ENCODE data around the gene GOLGA6A. TPM values are rescaled to one million over a fixed set of nuclear protein-coding genes. Genes with fewer than 3 reads are reported as not detected.

The GOLGA6A gene
- total RNA-seq, 1 donor from 2014 or later, result not detected

DNA sequence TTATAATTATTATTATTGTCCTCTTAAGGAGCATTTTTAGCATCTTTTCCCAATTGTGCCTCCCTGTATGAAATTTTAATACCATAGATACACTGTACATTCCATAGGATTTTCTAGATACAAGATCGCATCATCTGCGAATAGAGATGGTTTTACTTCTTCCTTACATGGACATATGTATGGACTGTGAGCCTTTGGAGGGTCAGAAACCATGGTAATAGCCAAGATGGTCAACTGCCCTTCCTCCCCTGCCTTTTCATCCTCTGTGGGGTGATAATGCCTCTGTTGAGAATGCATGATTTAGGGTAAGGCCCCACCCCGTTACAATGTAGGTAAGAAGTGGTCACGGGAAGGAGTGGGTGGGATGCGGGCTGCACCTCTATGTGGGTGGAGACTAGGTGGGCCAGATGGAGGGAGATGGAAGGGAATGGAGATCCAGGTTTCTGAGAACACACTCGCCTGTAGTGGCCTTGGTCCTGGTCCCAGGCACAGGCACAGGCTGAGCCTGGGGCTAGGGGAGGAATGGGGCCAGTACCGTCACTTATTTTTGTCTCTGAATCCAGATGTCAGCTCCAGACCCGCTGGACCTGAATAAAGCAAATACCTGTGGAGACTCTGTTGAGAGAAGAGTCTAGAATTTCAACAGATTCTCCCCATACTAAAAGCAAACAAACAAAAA is 31.7 kb downstream of the GOLGA6A start:
- H3K27ac Mint-ChIP-seq (ENCODE audit: unreplicated experiment), result peak overlapping the region; percentile 93
- H3K36me3 Mint-ChIP-seq (ENCODE audit: unreplicated experiment), result no peaks in the 10 kb centered on the region
- H3K4me3 Mint-ChIP-seq (ENCODE audit: unreplicated experiment), result no peak overlapping the region
- no peaks in the 10 kb centered on the region for H3K9me3 Mint-ChIP-seq (ENCODE audit: unreplicated experiment)
- TF ChIP-seq, protein P1, sequence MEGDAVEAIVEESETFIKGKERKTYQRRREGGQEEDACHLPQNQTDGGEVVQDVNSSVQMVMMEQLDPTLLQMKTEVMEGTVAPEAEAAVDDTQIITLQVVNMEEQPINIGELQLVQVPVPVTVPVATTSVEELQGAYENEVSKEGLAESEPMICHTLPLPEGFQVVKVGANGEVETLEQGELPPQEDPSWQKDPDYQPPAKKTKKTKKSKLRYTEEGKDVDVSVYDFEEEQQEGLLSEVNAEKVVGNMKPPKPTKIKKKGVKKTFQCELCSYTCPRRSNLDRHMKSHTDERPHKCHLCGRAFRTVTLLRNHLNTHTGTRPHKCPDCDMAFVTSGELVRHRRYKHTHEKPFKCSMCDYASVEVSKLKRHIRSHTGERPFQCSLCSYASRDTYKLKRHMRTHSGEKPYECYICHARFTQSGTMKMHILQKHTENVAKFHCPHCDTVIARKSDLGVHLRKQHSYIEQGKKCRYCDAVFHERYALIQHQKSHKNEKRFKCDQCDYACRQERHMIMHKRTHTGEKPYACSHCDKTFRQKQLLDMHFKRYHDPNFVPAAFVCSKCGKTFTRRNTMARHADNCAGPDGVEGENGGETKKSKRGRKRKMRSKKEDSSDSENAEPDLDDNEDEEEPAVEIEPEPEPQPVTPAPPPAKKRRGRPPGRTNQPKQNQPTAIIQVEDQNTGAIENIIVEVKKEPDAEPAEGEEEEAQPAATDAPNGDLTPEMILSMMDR (IDR thresholded peaks at IDR 0.05), result no peak
- no peaks in the 10 kb centered on the region for H3K27me3 Mint-ChIP-seq (ENCODE audit: unreplicated experiment)
- DNase-seq (ENCODE audit: extremely low spot score, unreplicated experiment), result no peak
- peaks cover 51% of the 10 kb centered on the region for H3K4me1 Mint-ChIP-seq (ENCODE audit: unreplicated experiment)

DNA sequence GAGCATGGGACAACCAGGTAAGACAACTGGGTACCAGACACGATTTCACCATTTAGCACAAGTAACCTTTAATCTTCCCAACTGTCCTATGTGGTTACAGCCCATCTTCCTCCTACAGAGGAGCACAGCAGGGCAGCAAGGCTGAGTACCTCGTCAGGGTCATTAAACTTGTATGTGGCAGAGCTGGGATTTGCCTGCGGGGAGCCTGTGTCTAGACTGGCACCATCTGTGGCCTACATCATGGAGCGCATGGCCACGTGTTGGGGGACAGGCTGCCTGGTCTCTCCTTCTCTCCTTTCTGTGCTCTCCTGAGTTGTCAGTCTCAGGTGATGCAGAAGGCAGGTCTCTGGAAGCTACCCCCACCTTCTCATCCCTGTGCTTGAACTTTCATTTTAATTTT is 32.2 kb downstream of the GOLGA6A start:
- Mint-ChIP-seq H3K4me1 (ENCODE audit: unreplicated experiment) (peaks cover 54% of the 10 kb centered on the region), H3K27ac (ENCODE audit: unreplicated experiment) (peak overlapping the region; percentile 93), H3K4me3 (ENCODE audit: unreplicated experiment) (no peak overlapping the region), H3K36me3 (ENCODE audit: unreplicated experiment) (no peaks in the 10 kb centered on the region), H3K27me3 (ENCODE audit: unreplicated experiment) (no peaks in the 10 kb centered on the region), H3K9me3 (ENCODE audit: unreplicated experiment) (no peaks in the 10 kb centered on the region)
- TF ChIP-seq, protein P1 (IDR thresholded peaks at IDR 0.05), result no peak
- no peak for DNase-seq (ENCODE audit: extremely low spot score, unreplicated experiment)

DNA sequence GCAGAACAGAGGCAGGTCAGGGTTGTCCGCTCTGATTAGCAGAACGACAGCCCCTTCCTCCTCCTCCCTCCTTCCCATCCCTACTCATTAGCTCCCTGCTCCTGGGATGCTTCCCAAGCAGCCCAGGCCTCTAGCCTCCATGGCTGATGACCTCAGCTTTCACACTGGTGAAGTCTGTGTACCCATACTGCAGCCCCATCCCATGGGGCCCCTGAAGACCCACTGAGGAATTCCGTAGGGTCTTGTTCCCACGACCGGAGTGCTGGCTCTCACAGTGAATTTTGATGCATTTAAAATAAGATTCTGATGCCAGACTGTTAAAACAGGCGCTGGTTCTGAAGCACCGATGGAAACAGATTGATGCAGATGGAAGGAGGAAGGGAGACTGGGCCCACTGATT is 36.1 kb downstream of the GOLGA6A start:
- no peak for DNase-seq (ENCODE audit: extremely low spot score, unreplicated experiment)
- TF ChIP-seq, protein P1 (IDR thresholded peaks at IDR 0.05), result no peak
- no peaks in the 10 kb centered on the region for H3K9me3 Mint-ChIP-seq (ENCODE audit: unreplicated experiment)
- no peak overlapping the region for H3K4me3 Mint-ChIP-seq (ENCODE audit: unreplicated experiment)
- H3K36me3 Mint-ChIP-seq (ENCODE audit: unreplicated experiment), result no peaks in the 10 kb centered on the region
- peaks cover 42% of the 10 kb centered on the region for H3K4me1 Mint-ChIP-seq (ENCODE audit: unreplicated experiment)
- no peaks in the 10 kb centered on the region for H3K27me3 Mint-ChIP-seq (ENCODE audit: unreplicated experiment)
- H3K27ac Mint-ChIP-seq (ENCODE audit: unreplicated experiment), result no peak overlapping the region

DNA sequence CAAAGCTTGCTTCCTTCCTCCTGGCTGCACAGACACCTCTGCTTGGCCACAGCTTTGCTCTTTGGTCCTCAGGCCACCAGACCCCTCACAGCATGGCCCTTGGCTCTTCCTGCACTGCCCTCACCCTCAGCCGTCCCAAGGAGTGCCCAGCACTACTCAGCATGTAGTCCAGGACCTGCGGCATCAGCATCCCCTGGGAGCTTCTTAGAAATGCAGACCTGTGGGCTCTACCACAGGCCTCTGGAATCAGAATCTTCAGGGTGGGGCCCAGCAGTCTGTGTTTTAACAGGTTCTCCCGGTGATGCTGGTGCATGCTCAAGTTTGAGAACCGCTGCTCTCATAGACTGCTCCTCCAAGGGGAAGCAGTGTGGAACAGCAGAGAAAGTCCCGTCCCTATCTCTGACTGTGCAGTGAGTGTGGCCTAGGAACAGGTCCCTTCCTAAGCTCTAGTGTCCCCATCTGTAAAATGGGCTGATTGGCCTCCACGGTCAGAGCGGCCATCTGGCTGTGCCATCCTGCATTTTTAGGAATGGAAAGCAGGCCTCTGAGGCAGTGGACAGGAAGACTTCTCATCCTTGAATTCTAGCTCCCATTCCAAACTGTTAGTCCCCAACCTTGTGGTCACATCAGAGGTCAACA is 36.6 kb downstream of the GOLGA6A start:
- peaks cover 43% of the 10 kb centered on the region for H3K4me1 Mint-ChIP-seq (ENCODE audit: unreplicated experiment)
- no peak overlapping the region for H3K4me3 Mint-ChIP-seq (ENCODE audit: unreplicated experiment)
- no peak overlapping the region for H3K27ac Mint-ChIP-seq (ENCODE audit: unreplicated experiment)
- H3K9me3 Mint-ChIP-seq (ENCODE audit: unreplicated experiment), result no peaks in the 10 kb centered on the region
- H3K27me3 Mint-ChIP-seq (ENCODE audit: unreplicated experiment), result no peaks in the 10 kb centered on the region
- H3K36me3 Mint-ChIP-seq (ENCODE audit: unreplicated experiment), result no peaks in the 10 kb centered on the region
- TF ChIP-seq, protein P1 (IDR thresholded peaks at IDR 0.05), result no peak
- DNase-seq (ENCODE audit: extremely low spot score, unreplicated experiment), result no peak

DNA sequence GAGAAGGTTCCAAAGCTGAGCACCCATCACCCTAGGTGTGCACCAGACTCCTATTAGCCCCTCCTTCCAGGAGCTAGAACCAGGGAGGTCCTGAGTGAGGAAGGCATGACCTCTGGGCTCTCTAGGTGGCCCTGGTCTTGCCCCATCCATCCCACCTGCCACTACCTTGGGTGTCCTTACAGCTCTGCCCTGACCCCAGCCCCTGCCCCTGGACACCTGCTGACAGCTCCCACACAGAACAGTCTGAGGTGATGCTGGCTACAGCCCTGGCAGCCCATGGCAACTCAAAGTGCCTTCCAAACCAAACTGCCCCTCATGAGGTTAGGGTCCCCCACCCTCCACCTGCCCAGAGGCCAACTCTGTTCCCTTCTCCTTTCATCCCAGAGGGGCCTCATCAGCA is 37.2 kb downstream of the GOLGA6A start:
- TF ChIP-seq, protein P1 (IDR thresholded peaks at IDR 0.05), result no peak
- Mint-ChIP-seq H3K27me3 (ENCODE audit: unreplicated experiment) (no peaks in the 10 kb centered on the region), H3K36me3 (ENCODE audit: unreplicated experiment) (no peaks in the 10 kb centered on the region), H3K4me3 (ENCODE audit: unreplicated experiment) (no peak overlapping the region), H3K4me1 (ENCODE audit: unreplicated experiment) (peaks cover 43% of the 10 kb centered on the region), H3K9me3 (ENCODE audit: unreplicated experiment) (no peaks in the 10 kb centered on the region), H3K27ac (ENCODE audit: unreplicated experiment) (no peak overlapping the region)
- DNase-seq (ENCODE audit: extremely low spot score, unreplicated experiment), result no peak

All from osteocyte (in vitro differentiated cells).